KMS-11 (cell line): ENCODE measurements around the gene TMEFF2.

Experiments
- H2AFZ ChIP-seq: fragments of 200-600 bp; sonication (generic); 2 replicates; pipeline ENCODE4 v1.6.1; 2016; ENCODE audit warnings: antibody characterized with exemption, mixed run types, low read depth
- H3K27ac ChIP-seq: fragments of 200-600 bp; sonication (generic); 2 replicates; pipeline ENCODE4 v1.6.1; 2016; ENCODE audit warnings: mild to moderate bottlenecking, mixed run types
- H3K27me3 ChIP-seq: fragments of 200-600 bp; sonication (generic); 2 replicates; pipeline ENCODE4 v1.6.1; 2017; ENCODE audit warnings: mild to moderate bottlenecking, low read depth, mixed run types, moderate library complexity; ENCODE audit not compliant: insufficient read depth
- H3K36me3 ChIP-seq: fragments of 200-600 bp; sonication (generic); 2 replicates; pipeline ENCODE4 v1.6.1; 2017; ENCODE audit warnings: mild to moderate bottlenecking, mixed run types; ENCODE audit not compliant: insufficient read depth
- H3K4me1 ChIP-seq: fragments of 200-600 bp; sonication (generic); 2 replicates; pipeline ENCODE4 v1.6.1; 2016; ENCODE audit warnings: mild to moderate bottlenecking, low read depth, mixed run types; ENCODE audit not compliant: poor library complexity, severe bottlenecking
- H3K4me2 ChIP-seq: fragments of 200-600 bp; sonication (generic); 2 replicates; pipeline ENCODE4 v1.7.0; 2016; ENCODE audit warnings: mild to moderate bottlenecking, mixed run types
- H3K4me3 ChIP-seq: fragments of 200-600 bp; sonication (generic); IDR thresholded peaks from 2 replicates; pipeline ENCODE4 v1.6.1; 2017; ENCODE audit warnings: low read depth, low read length, mixed read lengths; ENCODE audit not compliant: insufficient read depth
- H3K79me2 ChIP-seq: fragments of 200-600 bp; sonication (generic); 2 replicates; pipeline ENCODE4 v1.6.1; 2016; ENCODE audit warnings: low read depth, mixed run types; ENCODE audit not compliant: insufficient read depth
- H3K9ac ChIP-seq: fragments of 200-600 bp; sonication (generic); 2 replicates; pipeline ENCODE4 v1.6.1; 2016; ENCODE audit warnings: mild to moderate bottlenecking, mixed run types
- H4K20me1 ChIP-seq: fragments of 200-600 bp; sonication (generic); 2 replicates; pipeline ENCODE4 v1.6.1; 2016; ENCODE audit warnings: mild to moderate bottlenecking, mixed run types; ENCODE audit not compliant: insufficient read depth
- TF ChIP-seq, protein P1 (sequence below): fragments of 200-600 bp; sonication (generic); conservative IDR thresholded peaks from 2 replicates; pipeline ENCODE4 v1.6.1; 2017; ENCODE audit warnings: low read depth, mild to moderate bottlenecking, antibody characterized with exemption, low read length, moderate library complexity, mixed read lengths

The TMEFF2 gene

GRCh38 chr2:192162392-192163042 lies 32.2 kb downstream of the TMEFF2 start:
- H3K36me3 ChIP-seq = no peaks in the 10 kb centered on the region
- H4K20me1 ChIP-seq = no peaks in the 10 kb centered on the region
- no peaks in the 10 kb centered on the region for H3K79me2 ChIP-seq
- peak overlapping the region; percentile 28; the same call in 1 of the 2 replicates for H2AFZ ChIP-seq
- H3K4me2 ChIP-seq = peak overlapping the region; percentile 21; the same call in 1 of the 2 replicates
- H3K9ac ChIP-seq = no peak overlapping the region
- no peak overlapping the region for H3K27ac ChIP-seq
- H3K27me3 ChIP-seq = no peaks in the 10 kb centered on the region
- H3K4me3 ChIP-seq = no peak overlapping the region
- TF ChIP-seq, protein P1, sequence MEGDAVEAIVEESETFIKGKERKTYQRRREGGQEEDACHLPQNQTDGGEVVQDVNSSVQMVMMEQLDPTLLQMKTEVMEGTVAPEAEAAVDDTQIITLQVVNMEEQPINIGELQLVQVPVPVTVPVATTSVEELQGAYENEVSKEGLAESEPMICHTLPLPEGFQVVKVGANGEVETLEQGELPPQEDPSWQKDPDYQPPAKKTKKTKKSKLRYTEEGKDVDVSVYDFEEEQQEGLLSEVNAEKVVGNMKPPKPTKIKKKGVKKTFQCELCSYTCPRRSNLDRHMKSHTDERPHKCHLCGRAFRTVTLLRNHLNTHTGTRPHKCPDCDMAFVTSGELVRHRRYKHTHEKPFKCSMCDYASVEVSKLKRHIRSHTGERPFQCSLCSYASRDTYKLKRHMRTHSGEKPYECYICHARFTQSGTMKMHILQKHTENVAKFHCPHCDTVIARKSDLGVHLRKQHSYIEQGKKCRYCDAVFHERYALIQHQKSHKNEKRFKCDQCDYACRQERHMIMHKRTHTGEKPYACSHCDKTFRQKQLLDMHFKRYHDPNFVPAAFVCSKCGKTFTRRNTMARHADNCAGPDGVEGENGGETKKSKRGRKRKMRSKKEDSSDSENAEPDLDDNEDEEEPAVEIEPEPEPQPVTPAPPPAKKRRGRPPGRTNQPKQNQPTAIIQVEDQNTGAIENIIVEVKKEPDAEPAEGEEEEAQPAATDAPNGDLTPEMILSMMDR = peak; percentile 97
- H3K4me1 ChIP-seq = no peaks in the 10 kb centered on the region

DNA sequence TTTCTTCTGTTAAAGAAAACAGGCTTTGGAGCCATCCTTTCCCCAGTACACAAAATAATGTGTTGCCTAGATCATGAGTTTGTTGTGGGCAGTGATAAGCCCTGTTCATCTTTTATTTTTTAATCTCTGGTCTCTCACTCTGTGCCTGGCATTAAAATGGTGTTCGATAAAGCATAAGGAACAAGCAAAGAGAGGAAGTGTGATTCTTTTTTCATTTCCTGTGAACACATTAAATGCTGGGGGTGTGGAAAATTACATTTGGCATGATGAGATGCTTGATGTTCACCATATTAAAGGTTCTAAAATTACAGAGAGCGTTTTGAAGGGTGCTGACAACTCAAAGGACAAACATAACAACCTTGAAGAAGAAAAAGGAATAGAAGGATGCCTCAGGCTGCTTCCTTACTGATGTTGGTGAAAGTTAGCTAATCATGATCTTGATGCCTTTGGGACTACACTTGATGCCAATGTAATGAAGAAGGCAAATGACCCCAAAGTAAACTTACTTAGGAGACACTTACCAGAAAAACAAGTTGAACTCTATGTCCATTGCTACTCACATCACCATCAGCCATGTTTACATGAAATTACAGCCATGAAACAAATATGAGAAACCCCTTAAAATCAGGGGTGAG lies 33.0 kb downstream of the TMEFF2 start:
- Histone ChIP-seq H3K79me2 (no peaks in the 10 kb centered on the region), H3K4me1 (no peaks in the 10 kb centered on the region), H3K4me3 (no peak overlapping the region), H3K9ac (no peak overlapping the region), H4K20me1 (no peaks in the 10 kb centered on the region), H3K4me2 (no peak overlapping the region), H3K27ac (no peak overlapping the region), H3K36me3 (no peaks in the 10 kb centered on the region), H3K27me3 (no peaks in the 10 kb centered on the region), H2AFZ (peak overlapping the region; percentile 28; the same call in 1 of the 2 replicates)
- TF ChIP-seq, protein P1 = no peak

DNA sequence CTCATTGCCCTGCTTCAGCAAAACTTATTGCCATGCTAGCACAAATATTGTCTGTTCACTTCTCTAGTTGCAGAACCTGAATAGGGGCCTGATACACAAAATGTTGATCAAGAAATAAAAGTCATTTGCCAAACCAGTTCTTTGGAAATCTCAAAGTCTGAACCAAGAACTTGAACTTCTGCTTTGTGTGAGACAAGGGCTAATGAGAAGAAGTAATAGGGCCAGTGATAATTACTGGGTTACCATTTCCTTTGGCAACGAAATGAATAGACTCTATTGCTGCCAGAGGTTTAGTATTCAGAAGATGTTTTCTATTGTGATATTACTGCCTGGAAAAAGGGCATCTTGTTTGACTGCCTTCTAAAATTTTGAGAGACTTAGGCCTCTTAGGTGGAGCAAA lies 35.0 kb downstream of the TMEFF2 start:
- H3K27ac ChIP-seq = no peak overlapping the region
- no peaks in the 10 kb centered on the region for H3K36me3 ChIP-seq
- no peak overlapping the region for H3K4me3 ChIP-seq
- H3K9ac ChIP-seq = no peak overlapping the region
- TF ChIP-seq, protein P1 = no peak
- no peaks in the 10 kb centered on the region for H3K79me2 ChIP-seq
- H3K4me1 ChIP-seq = no peaks in the 10 kb centered on the region
- no peaks in the 10 kb centered on the region for H4K20me1 ChIP-seq
- H3K4me2 ChIP-seq = no peak overlapping the region
- no peak overlapping the region for H2AFZ ChIP-seq
- H3K27me3 ChIP-seq = no peaks in the 10 kb centered on the region

DNA sequence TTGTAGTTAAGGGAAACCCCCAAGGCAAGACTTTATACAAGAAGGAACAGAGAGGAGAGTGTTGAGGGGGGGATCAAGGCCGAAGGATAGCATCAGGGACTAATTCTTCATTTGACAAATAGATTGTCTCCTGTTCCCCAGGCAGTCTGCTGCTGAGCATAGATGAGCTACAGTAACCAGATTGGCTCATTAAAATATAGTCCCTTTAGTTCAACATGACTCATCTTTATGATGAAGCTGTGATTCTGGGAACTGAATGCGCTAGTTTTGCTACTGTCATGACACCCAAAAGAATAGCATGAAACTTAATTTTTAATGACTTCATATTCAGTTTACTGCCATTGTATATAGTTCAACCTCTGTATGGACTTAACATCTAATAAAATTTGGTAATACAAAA lies 35.5 kb downstream of the TMEFF2 start:
- H3K27ac ChIP-seq = no peak overlapping the region
- TF ChIP-seq, protein P1 = no peak

More for the DNA sequence above, 35.5 kb downstream of the TMEFF2 start:
- H3K4me1 ChIP-seq = no peaks in the 10 kb centered on the region
- no peaks in the 10 kb centered on the region for H3K79me2 ChIP-seq
- H3K4me2 ChIP-seq = no peak overlapping the region
- no peaks in the 10 kb centered on the region for H3K27me3 ChIP-seq
- H2AFZ ChIP-seq = no peak overlapping the region
- H4K20me1 ChIP-seq = no peaks in the 10 kb centered on the region
- no peaks in the 10 kb centered on the region for H3K36me3 ChIP-seq
- H3K9ac ChIP-seq = no peak overlapping the region
- H3K4me3 ChIP-seq = no peak overlapping the region
